ENCODE results near the gene LSS.

The LSS gene

GRCh38 chr21:46212721-46213484 is 15.7 kb downstream of the LSS start:
- no peak for TF ChIP-seq TCF12 (IDR thresholded peaks at IDR 0.05; ENCODE audit: low read depth)
- TF ChIP-seq USF1 (IDR thresholded peaks at IDR 0.05) = no peak
- TF ChIP-seq CEBPB (IDR thresholded peaks at IDR 0.05) = no peak
- TF ChIP-seq YY1 (IDR thresholded peaks at IDR 0.05; ENCODE audit: low read depth) = no peak
- no peak for TF ChIP-seq MAX (IDR thresholded peaks at IDR 0.05)
- TF ChIP-seq REST (IDR thresholded peaks at IDR 0.05; ENCODE audit: low read depth) = no peak

- TF ChIP-seq EGR1 (IDR thresholded peaks at IDR 0.05) (no peak), ZBTB7A (IDR thresholded peaks at IDR 0.05; ENCODE audit: low read depth) (no peak), YY1 (IDR thresholded peaks at IDR 0.05; ENCODE audit: low read depth) (no peak), EP300 (IDR thresholded peaks at IDR 0.05; ENCODE audit: borderline replicate concordance) (no peak), CREB1 (IDR thresholded peaks at IDR 0.05; ENCODE audit: low read depth) (no peak), TAF1 (IDR thresholded peaks at IDR 0.05; ENCODE audit: low read depth) (no peak)
These were observed 16.5 kb downstream of the LSS start for GRCh38 chr21:46211786-46212720.

GRCh38 chr21:46211376-46211775 is 17.2 kb downstream of the LSS start:
- no peak for TF ChIP-seq RAD21 (IDR thresholded peaks at IDR 0.05; ENCODE audit: low read depth)
- TF ChIP-seq TAF1 (IDR thresholded peaks at IDR 0.05; ENCODE audit: low read depth) = no peak
- no peak for TF ChIP-seq CREB1 (IDR thresholded peaks at IDR 0.05; ENCODE audit: low read depth)
- TF ChIP-seq CEBPB (IDR thresholded peaks at IDR 0.05) = no peak
- TF ChIP-seq MAX (IDR thresholded peaks at IDR 0.05) = no peak
- TF ChIP-seq REST (IDR thresholded peaks at IDR 0.05; ENCODE audit: low read depth) = no peak
- no peak for TF ChIP-seq YY1 (IDR thresholded peaks at IDR 0.05; ENCODE audit: low read depth)
- TF ChIP-seq TEAD4 (IDR thresholded peaks at IDR 0.05) = no peak
- no peak for TF ChIP-seq EP300 (IDR thresholded peaks at IDR 0.05; ENCODE audit: borderline replicate concordance)
- no peak for TF ChIP-seq USF1 (IDR thresholded peaks at IDR 0.05)
- TF ChIP-seq NFIC (IDR thresholded peaks at IDR 0.05) = no peak
- TF ChIP-seq FOXM1 (IDR thresholded peaks at IDR 0.05; ENCODE audit: borderline replicate concordance, low read depth) = no peak

GRCh38 chr21:46210378-46211136 is 18.0 kb downstream of the LSS start:
- no peak for TF ChIP-seq TEAD4 (IDR thresholded peaks at IDR 0.05)
- no peak for TF ChIP-seq EP300 (IDR thresholded peaks at IDR 0.05; ENCODE audit: borderline replicate concordance)
- no peak for TF ChIP-seq NFIC (IDR thresholded peaks at IDR 0.05)
- no peak for TF ChIP-seq MAX (IDR thresholded peaks at IDR 0.05)
- no peak for TF ChIP-seq USF1 (IDR thresholded peaks at IDR 0.05)
- TF ChIP-seq REST (IDR thresholded peaks at IDR 0.05; ENCODE audit: low read depth) = no peak
- TF ChIP-seq ZBTB7A (IDR thresholded peaks at IDR 0.05; ENCODE audit: low read depth) = no peak
- no peak for TF ChIP-seq CREB1 (IDR thresholded peaks at IDR 0.05; ENCODE audit: low read depth)
- TF ChIP-seq EGR1 (IDR thresholded peaks at IDR 0.05) = no peak
- no peak for TF ChIP-seq FOXM1 (IDR thresholded peaks at IDR 0.05; ENCODE audit: borderline replicate concordance, low read depth)
- no peak for TF ChIP-seq TCF12 (IDR thresholded peaks at IDR 0.05; ENCODE audit: low read depth)
- TF ChIP-seq TAF1 (IDR thresholded peaks at IDR 0.05; ENCODE audit: low read depth) = no peak
- TF ChIP-seq CEBPB (IDR thresholded peaks at IDR 0.05) = no peak
- TF ChIP-seq YY1 (IDR thresholded peaks at IDR 0.05; ENCODE audit: low read depth) = no peak
- TF ChIP-seq RAD21 (IDR thresholded peaks at IDR 0.05; ENCODE audit: low read depth) = no peak
